Measurements from ENCODE around the gene TMEM131. TPM values are rescaled to one million over a fixed set of nuclear protein-coding genes. Genes with fewer than 3 reads are reported as not detected.
A peak's percentile ranks its signal among the peaks of the same experiment; 100 is the strongest.

The TMEM131 gene
- total and polyA plus RNA-seq, 2 of the 8 experiments (the other 6 are each of a cell fraction or from before 2014, with no cell fraction given), result 9.7 to 22.9 TPM

DNA sequence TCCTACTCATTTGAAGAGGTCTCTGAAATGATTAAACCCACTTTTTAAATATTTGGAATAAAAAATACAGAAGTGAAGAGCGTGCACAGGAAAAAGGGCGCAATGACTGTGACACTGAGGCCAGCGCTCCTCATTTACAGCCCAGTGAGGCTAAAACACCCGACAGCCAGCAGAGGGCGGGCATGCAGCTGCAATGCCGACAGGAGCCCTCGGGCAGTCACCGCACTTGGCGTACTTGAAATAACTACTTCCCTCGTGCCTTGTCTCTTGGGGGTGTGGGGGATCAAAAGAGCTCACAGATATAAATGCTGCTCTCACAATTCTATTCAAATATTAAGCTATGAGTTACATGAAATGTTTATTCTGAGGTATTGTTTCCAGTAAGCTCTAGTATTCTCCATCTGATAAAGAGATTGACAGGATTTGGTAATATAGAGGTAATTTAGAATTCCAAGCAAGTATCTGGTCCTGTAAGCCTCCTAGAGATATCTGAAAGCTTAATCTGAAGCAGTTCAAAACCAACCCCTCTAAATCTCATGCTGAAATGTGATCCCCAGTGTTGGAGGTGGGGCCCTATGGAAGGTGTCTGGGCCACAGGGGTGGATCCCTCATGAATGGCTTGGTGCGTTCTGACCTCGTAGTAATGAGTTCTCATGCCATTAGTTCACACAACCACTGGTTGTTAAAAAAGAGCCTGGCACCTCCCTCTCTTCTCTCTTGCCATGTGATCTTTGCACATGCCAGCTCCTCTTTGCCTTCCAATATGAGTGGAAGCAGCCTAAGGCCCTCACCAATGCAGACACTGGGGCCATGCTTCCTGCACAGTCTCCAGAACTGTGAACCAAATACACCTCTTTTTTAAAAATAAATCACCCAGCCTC lies 188.8 kb downstream of the TMEM131 start:
- peak; percentile 58 to 83 for DNase-seq (ENCODE audit: low read depth in 1 of 2, low spot score in 2 of 2)
- no peak overlapping the region for H2BK5ac ChIP-seq (ENCODE audit: low read depth, low read length)
- no peak overlapping the region for H2AFZ ChIP-seq (ENCODE audit: low read length)
- H2BK15ac ChIP-seq (ENCODE audit: low read length), result no peak overlapping the region
- H4K91ac ChIP-seq (replicated peaks; ENCODE audit: insufficient read length, low read length), result no peak overlapping the region
- H4K8ac ChIP-seq (ENCODE audit: extremely low read depth, insufficient read depth, low read length), result no peak overlapping the region
- H3K36me3 ChIP-seq (ENCODE audit: control insufficient read depth in 2 of 4, insufficient read depth in 4 of 4, low read length in 3 of 4), result peaks cover 0 to 4% (median under 1%) of the 10 kb centered on the region in 4 experiments; a peak in 2 of 8 replicates
- H4K5ac ChIP-seq (ENCODE audit: insufficient read length, low read depth, low read length), result no peak overlapping the region
- no peak overlapping the region for H3K27ac ChIP-seq (ENCODE audit: low read depth, low read length)
- no peak overlapping the region for H2BK20ac ChIP-seq (ENCODE audit: low read length)
- H4K20me1 ChIP-seq (replicated peaks in 1 of 2; ENCODE audit: control insufficient read depth in 1 of 2, insufficient read depth in 2 of 2, low read length in 2 of 2), result no peaks in the 10 kb centered on the region
- H3K56ac ChIP-seq (replicated peaks; ENCODE audit: insufficient read length, low read depth, low read length), result no peak overlapping the region
- H3K14ac ChIP-seq (ENCODE audit: insufficient read length), result no peak overlapping the region
- CTCF ChIA-PET (ENCODE audit: partially characterized antibody), result interaction anchor here (0.6 to 1.7 kb wide), 41 partner anchors 8 to 582 kb away, joined by 3 to 11 read pairs (median 4); no protein-coding TSS in a partner anchor
- H3K18ac ChIP-seq (ENCODE audit: extremely low read depth, low read length), result no peak overlapping the region
- POLR2A ChIA-PET (ENCODE audit: partially characterized antibody), result no interaction called here
- H3K9ac ChIP-seq (replicated peaks in 1 of 4; ENCODE audit: extremely low read depth in 1 of 4, low read depth in 3 of 4, low read length in 3 of 4), result no peak overlapping the region
- FAIRE-seq, result peak; percentile 57
- H2AK5ac ChIP-seq (ENCODE audit: low read depth, low read length), result no peak overlapping the region
- H3K4ac ChIP-seq (replicated peaks; ENCODE audit: insufficient read length, low read depth, low read length), result no peak overlapping the region
- no peak overlapping the region for H2BK12ac ChIP-seq (ENCODE audit: low read depth, low read length)
- H3K79me2 ChIP-seq (ENCODE audit: control insufficient read depth in 1 of 2, insufficient read depth in 2 of 2, low read length in 2 of 2), result no peaks in the 10 kb centered on the region
- no peaks in the 10 kb centered on the region for H3K79me1 ChIP-seq (ENCODE audit: low read depth, low read length)
- no peak overlapping the region for H2BK120ac ChIP-seq (replicated peaks; ENCODE audit: low read depth, low read length)
- H3K23me2 ChIP-seq (ENCODE audit: low read depth, low read length), result no peaks in the 10 kb centered on the region
- no peak overlapping the region for H3K23ac ChIP-seq (ENCODE audit: insufficient read length)
- 39% methylated on average over 12 of the region's 12 CpGs; no CpG with 5 or more reads in 1 of the 2 experiments for WGBS, 2 experiments (ENCODE audit: extremely low coverage in 1 of 2, insufficient coverage in 1 of 2, insufficient read length in 1 of 2, insufficient replicate concordance in 2 of 2, low coverage in 1 of 2, low lambda C conversion rate in 2 of 2, missing lambda C conversion rate in 1 of 2)
- H3K9me3 ChIP-seq (ENCODE audit: insufficient read depth in 2 of 2, low read depth in 1 of 2, low read length in 1 of 2), result no peaks in the 10 kb centered on the region
- no peaks in the 10 kb centered on the region for H3K4me1 ChIP-seq (replicated peaks in 1 of 4; ENCODE audit: control insufficient read depth in 3 of 4, insufficient read depth in 4 of 4, low read length in 3 of 4)
- H3K4me3 ChIP-seq (ENCODE audit: extremely low read depth in 1 of 4, insufficient read depth in 2 of 4, low read depth in 3 of 4, low read length in 4 of 4), result no peak overlapping the region
- peaks cover 0 to 1% (median 0%) of the 10 kb centered on the region in 4 experiments; a peak in 1 of 7 replicates for H3K27me3 ChIP-seq (replicated peaks in 1 of 4; ENCODE audit: control insufficient read depth in 3 of 4, extremely low read depth in 1 of 4, insufficient read depth in 3 of 4, low read length in 3 of 4)
- no peak overlapping the region for H3K4me2 ChIP-seq (ENCODE audit: insufficient read depth in 1 of 2, low read depth in 2 of 2, low read length in 2 of 2)
- peak; percentile 17 for TF ChIP-seq NANOG (IDR thresholded peaks at IDR 0.05; ENCODE audit: insufficient read depth, low read depth, low read length, poor library complexity, severe bottlenecking)
- TF ChIP-seq SIRT6 (IDR thresholded peaks at IDR 0.05; ENCODE audit: low read length), result no peak
- no peak for TF ChIP-seq BCL11A (IDR thresholded peaks at IDR 0.05; ENCODE audit: low read depth in 2 of 2, low read length in 2 of 2)
- TF ChIP-seq SUZ12 (IDR thresholded peaks at IDR 0.05; ENCODE audit: low read length), result no peak
- TF ChIP-seq ASH2L (IDR thresholded peaks at IDR 0.05; ENCODE audit: low read length), result no peak
- TF ChIP-seq MAFK (IDR thresholded peaks at IDR 0.05; ENCODE audit: low read depth, low read length), result no peak
- TF ChIP-seq CBX8 (IDR thresholded peaks at IDR 0.05; ENCODE audit: borderline replicate concordance, low read depth, low read length), result no peak
- TF ChIP-seq TBP (IDR thresholded peaks at IDR 0.05; ENCODE audit: low read depth, low read length), result no peak
- TF ChIP-seq CREB1 (IDR thresholded peaks at IDR 0.05), result 0 out of 2 replicates have a peak, but pooled peaks have one; percentile 27
- no peak for TF ChIP-seq BACH1 (IDR thresholded peaks at IDR 0.05; ENCODE audit: low read length)
- no peak for TF ChIP-seq GABPA (IDR thresholded peaks at IDR 0.05; ENCODE audit: borderline replicate concordance, insufficient read depth, low read length)
- TF ChIP-seq, protein P1, sequence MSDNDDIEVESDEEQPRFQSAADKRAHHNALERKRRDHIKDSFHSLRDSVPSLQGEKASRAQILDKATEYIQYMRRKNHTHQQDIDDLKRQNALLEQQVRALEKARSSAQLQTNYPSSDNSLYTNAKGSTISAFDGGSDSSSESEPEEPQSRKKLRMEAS (IDR thresholded peaks at IDR 0.05), result 0 out of 2 replicates have a peak, but pooled peaks have one; percentile 20

All from H1 (cell line).